Activated CD8-positive, alpha-beta memory T cell treated with anti-CD3 and anti-CD28 coated beads, Interleukin-2, amount 50 U/mL, for 48 hours (primary cell): Measurements from ENCODE around the gene NXPH3.

Source experiments
- DNase-seq: peaks from one replicate; pipeline ENCODE4 v3.0.0-alpha.2; 2020

NXPH3 gene

DNA sequence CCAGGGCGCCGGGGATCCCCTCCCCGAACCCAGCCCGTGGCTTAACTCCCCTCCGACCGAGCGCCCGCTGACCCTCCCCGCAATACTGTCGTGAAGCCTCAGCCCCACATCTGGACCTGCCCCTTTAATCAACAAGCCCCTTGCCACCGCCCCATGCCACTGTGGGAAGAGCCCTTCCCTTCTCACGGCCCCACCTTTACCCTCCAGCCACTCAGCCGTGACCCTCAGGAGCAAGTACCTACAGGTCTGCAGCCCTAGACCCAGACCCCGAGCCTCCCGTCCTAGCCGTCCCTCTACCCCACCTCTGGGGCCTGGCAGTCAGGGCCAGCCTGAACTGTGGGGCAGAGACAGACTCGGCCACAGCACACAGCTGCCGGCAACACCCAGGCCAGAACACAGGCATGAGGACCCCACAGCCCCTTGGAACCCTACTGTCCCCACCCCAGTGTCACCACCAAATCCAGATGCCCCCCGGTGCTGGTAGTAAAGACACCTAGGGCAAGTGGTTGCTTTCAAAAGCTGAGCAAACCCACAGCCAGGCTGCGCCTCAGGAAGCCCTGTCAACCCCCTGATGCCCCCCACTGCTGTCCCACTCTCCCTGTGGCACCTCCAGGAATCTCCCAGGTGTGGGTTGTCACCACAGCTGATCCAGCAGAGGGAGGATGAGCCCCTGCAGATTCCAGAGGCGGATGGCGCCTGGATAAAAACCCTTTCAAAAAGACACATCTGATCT lies 1.4 kb downstream of the NXPH3 start:
- DNase-seq = no peak

DNA sequence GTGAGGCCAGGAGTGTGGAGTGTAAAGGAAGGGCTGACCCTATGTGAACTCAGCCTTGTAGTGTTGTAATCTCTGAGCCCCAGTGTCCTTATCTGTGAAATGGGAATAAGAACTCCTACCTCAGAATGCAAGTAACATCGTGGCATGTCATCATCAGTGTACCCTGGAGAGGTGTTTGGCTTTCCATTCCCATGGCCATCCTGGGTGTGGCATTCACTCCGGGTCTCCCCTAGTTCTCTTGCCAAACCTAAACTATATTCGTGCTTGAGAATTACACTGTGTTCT lies 1.9 kb downstream of the NXPH3 start:
- DNase-seq = no peak

DNA sequence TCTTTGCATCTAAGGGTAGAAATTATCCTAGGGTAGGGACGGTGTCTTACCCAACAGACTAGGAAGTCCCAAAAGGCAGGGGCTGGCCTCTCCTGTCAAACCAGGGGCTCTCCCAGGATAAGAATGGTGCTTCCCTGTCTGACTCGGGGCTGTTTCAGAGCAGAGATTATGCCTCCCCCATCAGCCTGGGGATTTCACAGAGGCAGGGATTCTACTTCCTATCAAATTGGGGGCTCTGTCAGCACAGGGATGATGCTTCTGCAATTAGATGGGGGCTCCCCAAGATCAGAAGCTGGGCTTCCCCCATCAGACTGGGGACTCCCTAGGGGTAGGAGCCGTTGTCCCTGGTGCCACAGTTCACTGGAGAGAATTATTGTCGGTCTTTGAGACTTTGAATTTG lies 2.3 kb downstream of the NXPH3 start:
- no peak for DNase-seq

DNA sequence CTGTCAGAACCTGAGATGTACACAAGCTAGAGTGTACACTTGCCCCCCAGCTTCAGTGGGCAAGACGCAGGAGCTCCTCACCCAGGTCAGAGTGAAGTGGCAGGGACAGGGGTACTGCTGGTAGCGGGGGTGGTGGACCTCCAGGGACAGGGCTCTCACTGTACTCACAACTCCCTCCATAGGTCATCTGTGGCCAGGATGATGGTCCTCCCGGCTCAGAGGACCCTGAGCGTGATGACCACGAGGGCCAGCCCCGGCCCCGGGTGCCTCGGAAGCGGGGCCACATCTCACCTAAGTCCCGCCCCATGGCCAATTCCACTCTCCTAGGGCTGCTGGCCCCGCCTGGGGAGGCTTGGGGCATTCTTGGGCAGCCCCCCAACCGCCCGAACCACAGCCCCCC lies 2.7 kb downstream of the NXPH3 start:
- DNase-seq = no peak

DNA sequence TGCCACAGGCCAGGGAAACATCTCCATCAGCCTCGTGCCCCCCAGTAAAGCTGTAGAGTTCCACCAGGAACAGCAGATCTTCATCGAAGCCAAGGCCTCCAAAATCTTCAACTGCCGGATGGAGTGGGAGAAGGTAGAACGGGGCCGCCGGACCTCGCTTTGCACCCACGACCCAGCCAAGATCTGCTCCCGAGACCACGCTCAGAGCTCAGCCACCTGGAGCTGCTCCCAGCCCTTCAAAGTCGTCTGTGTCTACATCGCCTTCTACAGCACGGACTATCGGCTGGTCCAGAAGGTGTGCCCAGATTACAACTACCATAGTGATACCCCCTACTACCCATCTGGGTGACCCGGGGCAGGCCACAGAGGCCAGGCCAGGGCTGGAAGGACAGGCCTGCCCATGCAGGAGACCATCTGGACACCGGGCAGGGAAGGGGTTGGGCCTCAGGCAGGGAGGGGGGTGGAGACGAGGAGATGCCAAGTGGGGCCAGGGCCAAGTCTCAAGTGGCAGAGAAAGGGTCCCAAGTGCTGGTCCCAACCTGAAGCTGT lies 3.4 kb downstream of the NXPH3 start:
- DNase-seq = no peak

DNA sequence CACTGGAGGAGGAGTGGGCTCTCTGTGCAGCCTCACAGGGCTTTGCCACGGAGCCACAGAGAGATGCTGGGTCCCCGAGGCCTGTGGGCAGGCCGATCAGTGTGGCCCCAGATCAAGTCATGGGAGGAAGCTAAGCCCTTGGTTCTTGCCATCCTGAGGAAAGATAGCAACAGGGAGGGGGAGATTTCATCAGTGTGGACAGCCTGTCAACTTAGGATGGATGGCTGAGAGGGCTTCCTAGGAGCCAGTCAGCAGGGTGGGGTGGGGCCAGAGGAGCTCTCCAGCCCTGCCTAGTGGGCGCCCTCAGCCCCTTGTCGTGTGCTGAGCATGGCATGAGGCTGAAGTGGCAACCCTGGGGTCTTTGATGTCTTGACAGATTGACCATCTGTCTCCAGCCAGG lies 3.9 kb downstream of the NXPH3 start:
- no peak for DNase-seq

DNA sequence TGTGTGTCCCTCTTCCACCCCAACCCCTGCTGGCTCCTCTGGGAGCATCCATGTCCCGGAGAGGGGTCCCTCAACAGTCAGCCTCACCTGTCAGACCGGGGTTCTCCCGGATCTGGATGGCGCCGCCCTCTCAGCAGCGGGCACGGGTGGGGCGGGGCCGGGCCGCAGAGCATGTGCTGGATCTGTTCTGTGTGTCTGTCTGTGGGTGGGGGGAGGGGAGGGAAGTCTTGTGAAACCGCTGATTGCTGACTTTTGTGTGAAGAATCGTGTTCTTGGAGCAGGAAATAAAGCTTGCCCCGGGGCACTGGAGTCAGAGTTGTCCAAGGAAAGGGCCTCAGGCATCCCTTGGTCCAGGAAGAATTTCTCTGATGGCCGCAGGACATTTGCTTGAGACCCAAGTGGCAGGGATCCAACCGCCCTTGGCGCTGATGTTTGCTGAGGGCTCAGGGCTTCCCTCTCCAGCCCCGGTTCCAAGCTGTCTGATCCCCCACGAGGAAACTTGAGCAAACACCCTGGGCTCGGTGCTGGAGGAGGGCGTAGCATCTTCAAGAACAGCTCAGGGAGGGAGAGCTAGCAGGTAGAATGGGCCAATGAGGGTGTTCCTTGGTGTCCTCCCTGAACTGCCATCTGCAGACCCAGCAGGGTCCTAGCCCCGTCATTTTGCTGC lies 4.5 kb downstream of the NXPH3 start:
- DNase-seq = no peak

DNA sequence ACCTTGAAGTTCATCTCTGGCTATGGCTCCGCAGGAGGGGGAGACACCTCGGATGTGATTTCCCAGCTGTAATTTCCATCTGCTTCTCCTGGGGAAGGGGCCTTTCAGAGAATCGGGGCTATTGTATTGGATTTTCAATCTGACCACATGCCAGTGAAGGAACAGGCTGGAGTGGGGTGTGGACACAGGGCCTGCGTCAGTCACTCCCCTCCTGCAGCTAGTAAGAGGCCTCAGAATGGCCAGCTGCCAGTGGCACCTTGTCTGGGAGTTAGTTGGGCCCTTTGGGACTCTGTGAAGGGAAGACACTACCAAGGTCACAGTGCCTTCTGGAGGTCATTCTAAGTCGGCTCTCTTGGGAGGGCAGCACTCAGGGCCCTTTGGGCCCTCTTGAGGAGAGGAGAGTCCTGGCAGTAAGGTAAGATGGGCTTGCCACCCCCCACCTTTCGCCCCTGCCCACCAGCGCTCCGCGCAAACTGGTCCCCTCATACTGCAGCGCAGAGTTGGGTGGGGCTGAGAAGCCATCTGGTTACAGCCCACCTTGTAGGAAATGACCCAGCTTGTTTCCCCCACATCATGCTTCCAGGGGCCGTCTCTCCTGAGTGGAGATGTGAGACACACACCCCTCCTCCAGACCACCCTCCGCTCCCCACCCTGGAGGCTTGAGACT lies 5.4 kb downstream of the NXPH3 start:
- no peak for DNase-seq

DNA sequence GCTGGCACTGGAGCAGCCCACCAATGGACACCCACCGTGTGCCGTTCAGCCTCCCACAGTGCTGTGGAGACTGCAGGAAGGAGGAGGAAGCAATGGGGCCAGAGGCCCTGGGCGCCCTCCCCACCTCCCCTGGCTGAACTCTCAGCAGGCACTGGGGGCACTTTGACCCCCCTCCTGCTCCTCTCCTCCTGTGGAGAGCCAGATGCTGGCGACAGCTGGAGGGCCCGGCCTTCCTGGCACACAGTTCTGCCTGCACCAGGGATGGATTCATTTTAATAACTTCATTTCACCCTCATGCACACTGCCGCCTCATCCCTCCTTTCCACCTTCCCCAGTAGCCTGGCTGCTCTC lies 6.0 kb downstream of the NXPH3 start:
- no peak for DNase-seq

DNA sequence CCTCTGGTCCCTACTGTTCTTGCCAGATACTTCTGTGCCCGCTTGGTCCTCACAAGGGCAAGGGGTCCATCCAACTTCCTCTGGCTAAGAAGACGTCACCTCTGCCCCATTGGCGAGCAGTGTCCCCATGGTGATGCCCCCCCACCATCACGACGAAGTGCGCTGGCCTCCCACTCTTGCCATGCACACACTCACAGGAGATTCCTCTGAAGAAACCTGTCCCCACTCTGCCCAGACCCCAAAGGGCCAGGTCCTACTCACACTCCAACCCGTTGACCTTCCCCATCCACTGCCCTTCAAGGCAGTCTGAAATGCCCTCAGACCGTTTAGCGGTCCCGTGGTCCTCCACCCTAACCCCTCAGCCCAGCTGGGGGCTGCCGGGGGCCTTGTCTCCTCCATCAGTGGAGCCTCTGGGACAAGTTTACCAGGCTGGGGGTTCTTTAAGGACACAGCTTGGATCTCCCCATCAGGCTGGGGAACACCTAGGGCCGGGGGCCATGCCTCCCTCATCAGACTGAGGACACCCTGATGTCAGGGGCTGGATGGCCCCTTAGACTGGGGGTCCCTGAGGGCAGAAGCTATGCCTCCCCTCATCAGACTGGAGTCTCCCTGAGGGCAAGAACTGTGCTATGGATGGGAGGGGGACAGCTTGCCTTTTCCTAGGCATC lies 6.5 kb downstream of the NXPH3 start:
- no peak for DNase-seq

DNA sequence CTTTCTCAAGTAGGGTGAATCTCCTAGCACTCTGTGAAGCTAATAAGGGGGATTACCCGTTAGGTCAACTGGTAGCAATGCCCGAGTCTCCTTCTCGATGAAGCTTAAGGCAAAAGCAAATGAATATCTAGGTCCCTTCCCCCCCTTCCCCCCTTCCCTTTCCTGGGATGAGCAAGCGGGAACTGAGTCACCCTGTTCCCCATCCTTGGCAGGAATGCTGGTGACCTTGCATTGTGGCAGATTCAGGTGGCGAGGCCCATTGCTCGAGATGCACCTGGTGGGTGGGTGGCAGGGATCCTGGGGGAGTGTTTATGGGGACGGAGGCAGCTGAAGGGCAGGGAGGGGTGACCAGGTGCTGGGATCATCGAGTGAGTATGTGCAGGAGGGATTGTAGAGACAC lies 7.1 kb downstream of the NXPH3 start:
- no peak for DNase-seq

DNA sequence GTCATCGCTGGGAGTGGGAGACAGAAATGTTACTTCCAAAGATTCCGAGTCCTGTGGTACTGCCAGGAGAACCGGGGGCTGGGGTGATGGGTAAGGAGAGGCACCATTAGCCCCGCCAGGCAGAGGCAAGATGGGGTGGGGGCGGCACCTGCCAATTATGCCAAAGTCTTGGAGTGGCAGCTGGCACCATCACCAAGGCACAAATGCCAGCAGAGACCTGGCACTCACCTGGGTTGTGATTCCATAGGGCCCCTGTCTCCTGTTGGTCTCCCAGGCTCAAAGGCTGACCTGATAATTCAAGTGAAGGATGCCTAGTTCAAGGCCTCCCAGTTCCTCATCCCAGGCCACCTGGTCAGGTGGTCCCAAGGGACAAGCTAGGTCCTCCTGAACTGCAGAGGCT lies 7.6 kb downstream of the NXPH3 start:
- DNase-seq = no peak

DNA sequence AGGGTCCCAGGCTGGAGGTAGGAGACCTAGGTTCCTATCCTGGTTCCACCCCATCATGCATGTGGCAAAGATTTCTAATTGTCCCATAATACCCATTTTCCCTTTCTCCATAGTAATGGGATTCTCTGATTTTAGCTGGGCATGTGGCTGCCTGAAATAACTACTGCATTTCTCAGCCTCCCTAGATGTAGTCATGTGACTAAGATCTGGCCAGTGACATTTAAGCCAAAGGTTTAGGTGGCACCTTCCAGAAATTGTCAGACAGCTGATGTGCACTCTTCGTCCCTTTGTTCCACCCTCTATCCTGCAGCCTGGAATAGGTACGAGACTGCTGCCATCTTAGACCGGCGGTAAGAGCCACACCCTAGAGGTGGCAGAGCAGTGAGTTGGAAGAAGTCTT lies 8.2 kb downstream of the NXPH3 start:
- DNase-seq = no peak

DNA sequence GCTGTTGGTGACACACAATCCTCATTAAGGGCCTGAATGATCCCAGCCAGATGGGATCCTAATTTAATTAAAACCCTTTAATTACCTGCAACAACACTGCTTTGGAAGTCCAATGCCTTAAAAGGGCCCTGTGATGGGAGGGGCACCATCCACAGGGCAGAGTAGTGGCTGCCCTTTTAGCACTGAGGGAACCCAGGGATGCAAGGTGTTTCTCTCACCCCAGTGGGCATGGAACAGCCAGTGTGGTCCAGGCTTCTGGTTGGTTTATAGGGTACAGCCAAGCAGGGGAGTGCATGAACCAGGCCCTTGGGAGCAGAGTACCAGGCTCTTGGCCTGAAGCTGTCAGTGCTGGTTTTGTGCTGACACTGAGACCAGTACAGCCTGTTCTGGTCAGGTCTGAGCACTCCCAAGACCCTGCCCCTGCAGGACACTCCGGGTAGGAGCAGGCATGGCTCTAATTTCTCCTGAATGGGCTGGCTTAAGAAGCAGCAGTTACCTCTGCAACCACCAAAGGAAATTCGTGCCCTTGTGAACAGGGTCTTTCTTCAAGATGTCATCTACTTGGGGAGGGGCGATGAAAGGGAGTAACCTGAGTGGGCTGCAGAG lies 9.9 kb downstream of the NXPH3 start:
- no peak for DNase-seq

DNA sequence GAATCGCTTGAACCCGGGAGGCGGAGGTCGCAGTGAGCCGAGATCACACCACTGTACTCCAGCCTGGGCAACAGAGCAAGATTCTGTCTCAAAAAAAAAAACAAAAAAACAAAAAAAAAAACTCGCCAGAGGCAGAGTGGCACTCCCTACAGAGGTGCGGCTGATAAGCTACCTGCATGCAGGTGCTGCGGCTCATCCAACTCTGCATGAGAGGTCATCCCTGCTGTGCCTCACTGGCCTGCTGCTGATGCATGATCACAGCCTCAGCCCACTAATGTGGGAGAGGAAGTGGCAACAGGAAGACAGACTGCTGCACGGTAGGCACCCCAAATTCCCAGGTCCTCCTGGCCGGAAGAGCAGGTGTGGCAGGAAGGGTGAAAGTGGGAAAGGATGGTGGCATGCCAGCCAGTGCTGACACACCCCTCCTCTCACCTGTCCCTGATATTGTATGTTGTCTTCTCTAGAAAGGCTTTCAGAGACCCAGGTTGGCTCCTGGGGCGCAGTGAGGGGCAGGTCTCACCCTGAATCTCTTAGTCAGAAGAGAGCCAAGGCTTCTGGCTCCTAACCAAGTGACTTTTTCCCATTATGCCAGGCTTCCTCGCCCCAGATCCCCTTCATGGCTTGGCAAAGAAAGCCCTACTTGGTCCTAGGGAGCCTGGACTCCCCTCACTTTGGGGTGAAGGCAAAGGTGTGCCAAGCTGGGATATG lies 11.8 kb downstream of the NXPH3 start:
- DNase-seq = no peak

DNA sequence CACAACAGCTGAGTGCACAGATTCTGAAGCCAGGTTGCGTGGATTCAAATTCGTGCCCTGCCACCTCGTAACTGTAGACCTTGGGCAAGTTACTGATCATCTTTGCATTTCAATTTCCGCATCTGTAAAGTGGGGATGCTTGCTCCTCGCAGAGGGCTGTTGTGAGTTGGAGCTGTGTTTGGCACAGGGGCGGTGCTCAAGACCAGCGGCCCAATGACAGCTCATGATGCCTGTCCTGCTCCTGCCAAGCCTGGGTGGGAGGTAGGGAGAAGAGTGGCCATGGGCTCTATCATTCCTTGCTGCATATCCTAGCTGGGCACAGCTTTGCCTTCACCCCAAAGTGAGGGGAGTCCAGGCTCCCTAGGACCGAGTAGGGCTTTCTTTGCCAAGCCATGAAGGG lies 12.6 kb downstream of the NXPH3 start:
- no peak for DNase-seq

DNA sequence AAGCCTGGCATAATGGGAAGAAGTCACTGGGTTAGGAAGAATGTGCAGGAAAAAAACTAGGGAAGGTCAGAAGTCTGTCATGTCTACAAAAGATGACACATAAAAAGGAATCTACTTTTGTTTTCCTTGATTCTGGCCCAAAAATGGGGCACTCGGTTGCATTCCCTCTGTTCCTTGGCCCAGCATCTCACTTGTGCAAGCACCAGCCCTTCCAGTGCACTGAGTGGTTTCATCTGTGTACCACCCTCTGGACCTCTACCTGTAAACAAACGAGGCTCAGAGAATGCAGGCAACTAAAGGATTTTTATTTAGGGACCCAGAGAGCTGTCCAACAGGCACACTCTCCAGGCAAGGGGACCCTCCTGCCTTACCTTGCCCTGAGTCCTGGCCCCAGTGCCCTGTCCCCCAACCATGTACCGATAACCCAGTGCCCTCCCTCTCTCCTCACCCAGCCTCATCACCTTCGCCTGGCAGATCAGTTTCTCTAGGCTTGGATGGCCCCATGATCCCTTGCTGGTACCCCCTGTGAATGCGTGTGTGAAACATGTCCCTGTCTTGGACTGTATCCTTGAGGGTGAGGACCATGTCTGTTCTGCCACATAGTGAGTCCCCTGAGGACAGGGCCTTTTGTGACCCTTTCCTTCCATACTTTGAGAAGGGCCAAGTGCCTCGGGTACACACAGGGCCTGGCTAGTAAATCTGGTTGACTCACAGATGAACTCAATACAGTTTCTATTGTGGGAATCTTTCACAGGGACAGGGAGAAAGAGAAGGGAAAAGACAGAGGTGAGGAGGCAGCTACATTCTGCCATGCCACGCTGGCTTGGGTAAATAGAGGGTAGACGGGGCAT lies 13.3 kb downstream of the NXPH3 start:
- no peak for DNase-seq

DNA sequence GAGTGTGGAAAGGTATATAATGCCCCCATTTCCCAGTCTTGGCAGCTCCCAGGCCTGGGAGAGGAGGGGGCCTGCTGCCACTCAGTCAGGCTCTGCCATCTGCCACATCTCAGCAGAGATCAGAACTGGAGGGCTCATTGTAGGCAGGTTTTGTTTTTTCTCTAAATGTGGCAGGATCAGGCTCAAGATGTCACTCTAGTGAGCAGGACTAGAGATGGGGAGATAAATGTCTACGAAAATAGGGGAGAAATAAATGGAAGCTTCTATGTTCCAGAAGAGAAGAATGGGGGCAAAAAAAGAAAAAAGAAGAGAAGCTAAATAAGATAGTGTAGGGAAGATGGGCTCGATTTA lies 13.9 kb downstream of the NXPH3 start:
- no peak for DNase-seq

DNA sequence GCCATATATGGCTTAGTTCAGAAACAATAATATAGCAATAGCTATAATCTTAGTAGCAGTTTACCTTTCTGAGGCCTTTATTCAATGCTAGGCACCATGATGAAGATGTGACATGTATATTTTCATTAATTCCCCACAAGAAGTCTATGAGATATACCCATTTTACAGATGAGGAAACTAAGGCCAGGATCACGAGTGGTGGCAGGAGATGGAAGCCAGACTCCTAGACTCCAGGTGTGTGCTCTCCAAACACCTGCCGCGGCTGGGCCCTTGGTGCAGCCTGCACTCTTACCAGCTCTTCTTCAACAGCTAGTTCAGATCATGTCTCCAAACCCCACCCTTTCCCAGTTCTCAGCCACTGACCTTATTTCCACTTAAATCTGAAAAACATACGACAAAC lies 15.2 kb downstream of the NXPH3 start:
- no peak for DNase-seq

DNA sequence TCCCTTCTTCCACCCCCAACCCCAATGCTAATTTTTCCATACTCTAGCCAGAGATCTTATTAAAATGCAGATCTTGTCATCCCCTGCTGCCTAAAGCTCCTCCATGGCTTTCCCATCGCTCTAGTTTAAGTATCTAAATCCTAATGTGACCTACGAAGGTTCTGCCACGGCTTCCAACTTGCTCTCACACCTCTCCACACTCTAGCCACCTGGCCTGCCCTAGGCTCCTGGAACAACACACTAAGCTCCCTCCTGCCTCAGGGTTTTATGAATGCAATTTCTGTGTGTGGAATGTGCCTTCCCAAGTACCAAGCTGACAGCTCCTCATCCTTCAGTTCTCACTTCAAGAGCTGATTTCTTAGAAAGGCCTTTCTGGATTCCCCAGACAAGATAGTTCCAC lies 16.6 kb downstream of the NXPH3 start:
- no peak for DNase-seq

DNA sequence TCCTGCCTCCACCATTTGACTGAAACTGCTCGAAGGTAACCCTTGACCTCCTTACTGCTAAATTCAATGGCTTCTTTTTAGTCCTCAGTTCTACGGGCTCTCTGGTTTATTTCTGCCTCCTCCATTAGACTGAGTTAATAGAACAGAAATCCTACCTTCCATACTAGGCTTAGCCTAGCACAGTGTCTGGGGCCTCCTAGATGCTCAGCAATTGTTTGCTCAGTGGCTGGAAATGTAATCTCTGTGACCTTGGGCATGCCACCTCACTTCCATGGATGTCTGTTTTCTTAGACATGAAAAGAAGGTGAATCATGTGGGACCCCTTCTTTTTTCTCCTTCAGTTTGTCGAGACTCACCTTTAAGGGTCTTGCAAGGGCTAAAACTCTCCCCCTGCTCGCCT lies 19.7 kb downstream of the NXPH3 start:
- no peak for DNase-seq

DNA sequence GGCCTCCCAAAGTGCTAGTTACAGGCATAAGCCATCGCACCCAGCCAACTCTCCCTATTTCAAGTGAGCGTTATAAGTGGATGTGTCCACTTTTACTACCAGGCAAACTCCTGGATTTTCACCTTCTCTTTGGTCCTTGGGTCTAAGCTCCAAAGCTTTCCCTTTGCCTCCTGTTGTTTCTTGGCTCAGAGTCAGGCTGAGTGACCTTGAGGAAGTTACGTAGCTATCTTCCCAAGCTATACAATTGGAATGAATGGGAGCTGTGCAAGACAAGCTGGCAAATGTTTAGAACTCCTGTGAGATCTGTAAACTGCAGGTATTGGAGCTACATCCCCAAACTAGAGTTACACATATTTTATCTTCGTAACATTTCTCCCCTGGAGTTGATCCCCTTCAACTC lies 20.3 kb downstream of the NXPH3 start:
- no peak for DNase-seq
